HEK293 (cell line): Measurements from ENCODE around the gene GPR63.

ENCODE experiments used
- RBAK ChIP-seq: fragments of 450-650 bp; formaldehyde crosslinking; IDR thresholded peaks from 2 replicates; pipeline ENCODE4 v1.5.1; 2016; ENCODE audit warnings: missing biosample characterization, missing genetic modification characterization
- ZEB2 ChIP-seq: fragments of 450-650 bp; formaldehyde crosslinking; IDR thresholded peaks from 2 replicates; pipeline ENCODE4 v1.5.1; 2016; ENCODE audit warnings: missing biosample characterization, missing genetic modification characterization
- ZNF121 ChIP-seq: fragments of 450-650 bp; formaldehyde crosslinking; IDR thresholded peaks from 2 replicates; pipeline ENCODE4 v1.5.1; 2016; ENCODE audit warnings: missing biosample characterization, missing genetic modification characterization
- ZNF514 ChIP-seq: fragments of 450-650 bp; formaldehyde crosslinking; IDR thresholded peaks from 2 replicates; pipeline ENCODE4 v1.5.1; 2016; ENCODE audit warnings: missing biosample characterization, missing genetic modification characterization
- TF ChIP-seq, protein P1 (sequence below): fragments of 450-650 bp; formaldehyde crosslinking; IDR thresholded peaks from 2 replicates; pipeline ENCODE4 v1.5.1; 2016; ENCODE audit warnings: missing biosample characterization, missing genetic modification characterization
- TF ChIP-seq, protein P2 (sequence below): fragments of 450-650 bp; formaldehyde crosslinking; IDR thresholded peaks from 2 replicates; pipeline ENCODE4 v1.5.1; 2016; ENCODE audit warnings: missing biosample characterization, missing genetic modification characterization
- TF ChIP-seq, protein P3 (sequence below): fragments of 450-650 bp; formaldehyde crosslinking; IDR thresholded peaks from 2 replicates; pipeline ENCODE4 v1.5.1; 2016; ENCODE audit warnings: missing biosample characterization, missing genetic modification characterization, low read depth
- TF ChIP-seq, protein P4 (sequence below): fragments of 450-650 bp; formaldehyde crosslinking; IDR thresholded peaks from 2 replicates; pipeline ENCODE4 v1.5.1; 2016; ENCODE audit warnings: missing biosample characterization, missing genetic modification characterization

DNA sequence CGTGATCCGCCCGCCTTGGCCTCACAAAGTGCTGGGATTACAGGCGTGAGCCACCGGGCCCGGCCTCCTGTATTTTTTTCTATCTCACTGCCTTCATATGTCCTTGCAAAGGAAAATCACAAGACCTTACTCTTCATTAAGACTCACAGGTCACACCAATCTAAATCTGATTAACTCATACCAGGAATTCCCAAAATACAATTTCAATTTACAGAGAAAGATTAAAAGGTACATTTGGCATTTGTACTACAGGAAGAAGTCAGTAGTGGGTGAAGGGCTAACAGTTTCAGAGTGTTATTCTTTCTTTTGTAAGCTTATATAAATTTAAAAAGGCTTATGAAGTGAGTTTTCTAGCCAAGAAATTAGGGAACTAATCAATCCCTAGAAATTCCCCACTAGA lies 87.4 kb downstream of the GPR63 start:
- TF ChIP-seq ZNF121 (tag by site-specific recombination) (no peak), RBAK (tag by site-specific recombination) (no peak), ZEB2 (tag by site-specific recombination) (no peak), ZNF514 (tag by site-specific recombination) (no peak)
- TF ChIP-seq, protein P1, sequence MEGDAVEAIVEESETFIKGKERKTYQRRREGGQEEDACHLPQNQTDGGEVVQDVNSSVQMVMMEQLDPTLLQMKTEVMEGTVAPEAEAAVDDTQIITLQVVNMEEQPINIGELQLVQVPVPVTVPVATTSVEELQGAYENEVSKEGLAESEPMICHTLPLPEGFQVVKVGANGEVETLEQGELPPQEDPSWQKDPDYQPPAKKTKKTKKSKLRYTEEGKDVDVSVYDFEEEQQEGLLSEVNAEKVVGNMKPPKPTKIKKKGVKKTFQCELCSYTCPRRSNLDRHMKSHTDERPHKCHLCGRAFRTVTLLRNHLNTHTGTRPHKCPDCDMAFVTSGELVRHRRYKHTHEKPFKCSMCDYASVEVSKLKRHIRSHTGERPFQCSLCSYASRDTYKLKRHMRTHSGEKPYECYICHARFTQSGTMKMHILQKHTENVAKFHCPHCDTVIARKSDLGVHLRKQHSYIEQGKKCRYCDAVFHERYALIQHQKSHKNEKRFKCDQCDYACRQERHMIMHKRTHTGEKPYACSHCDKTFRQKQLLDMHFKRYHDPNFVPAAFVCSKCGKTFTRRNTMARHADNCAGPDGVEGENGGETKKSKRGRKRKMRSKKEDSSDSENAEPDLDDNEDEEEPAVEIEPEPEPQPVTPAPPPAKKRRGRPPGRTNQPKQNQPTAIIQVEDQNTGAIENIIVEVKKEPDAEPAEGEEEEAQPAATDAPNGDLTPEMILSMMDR = no peak
- TF ChIP-seq, protein P2, sequence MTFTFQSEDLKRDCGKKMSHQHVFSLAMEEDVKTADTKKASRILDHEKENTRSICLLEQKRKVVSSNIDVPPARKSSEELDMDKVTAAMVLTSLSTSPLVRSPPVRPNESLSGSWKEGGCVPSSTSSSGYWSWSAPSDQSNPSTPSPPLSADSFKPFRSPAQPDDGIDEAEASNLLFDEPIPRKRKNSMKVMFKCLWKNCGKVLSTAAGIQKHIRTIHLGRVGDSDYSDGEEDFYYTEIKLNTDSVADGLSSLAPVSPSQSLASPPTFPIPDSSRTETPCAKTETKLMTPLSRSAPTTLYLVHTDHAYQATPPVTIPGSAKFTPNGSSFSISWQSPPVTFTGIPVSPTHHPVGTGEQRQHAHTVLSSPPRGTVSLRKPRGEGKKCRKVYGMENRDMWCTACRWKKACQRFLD = no peak
- TF ChIP-seq, protein P3, sequence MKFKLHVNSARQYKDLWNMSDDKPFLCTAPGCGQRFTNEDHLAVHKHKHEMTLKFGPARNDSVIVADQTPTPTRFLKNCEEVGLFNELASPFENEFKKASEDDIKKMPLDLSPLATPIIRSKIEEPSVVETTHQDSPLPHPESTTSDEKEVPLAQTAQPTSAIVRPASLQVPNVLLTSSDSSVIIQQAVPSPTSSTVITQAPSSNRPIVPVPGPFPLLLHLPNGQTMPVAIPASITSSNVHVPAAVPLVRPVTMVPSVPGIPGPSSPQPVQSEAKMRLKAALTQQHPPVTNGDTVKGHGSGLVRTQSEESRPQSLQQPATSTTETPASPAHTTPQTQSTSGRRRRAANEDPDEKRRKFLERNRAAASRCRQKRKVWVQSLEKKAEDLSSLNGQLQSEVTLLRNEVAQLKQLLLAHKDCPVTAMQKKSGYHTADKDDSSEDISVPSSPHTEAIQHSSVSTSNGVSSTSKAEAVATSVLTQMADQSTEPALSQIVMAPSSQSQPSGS (tag by site-specific recombination) = no peak
- TF ChIP-seq, protein P4, sequence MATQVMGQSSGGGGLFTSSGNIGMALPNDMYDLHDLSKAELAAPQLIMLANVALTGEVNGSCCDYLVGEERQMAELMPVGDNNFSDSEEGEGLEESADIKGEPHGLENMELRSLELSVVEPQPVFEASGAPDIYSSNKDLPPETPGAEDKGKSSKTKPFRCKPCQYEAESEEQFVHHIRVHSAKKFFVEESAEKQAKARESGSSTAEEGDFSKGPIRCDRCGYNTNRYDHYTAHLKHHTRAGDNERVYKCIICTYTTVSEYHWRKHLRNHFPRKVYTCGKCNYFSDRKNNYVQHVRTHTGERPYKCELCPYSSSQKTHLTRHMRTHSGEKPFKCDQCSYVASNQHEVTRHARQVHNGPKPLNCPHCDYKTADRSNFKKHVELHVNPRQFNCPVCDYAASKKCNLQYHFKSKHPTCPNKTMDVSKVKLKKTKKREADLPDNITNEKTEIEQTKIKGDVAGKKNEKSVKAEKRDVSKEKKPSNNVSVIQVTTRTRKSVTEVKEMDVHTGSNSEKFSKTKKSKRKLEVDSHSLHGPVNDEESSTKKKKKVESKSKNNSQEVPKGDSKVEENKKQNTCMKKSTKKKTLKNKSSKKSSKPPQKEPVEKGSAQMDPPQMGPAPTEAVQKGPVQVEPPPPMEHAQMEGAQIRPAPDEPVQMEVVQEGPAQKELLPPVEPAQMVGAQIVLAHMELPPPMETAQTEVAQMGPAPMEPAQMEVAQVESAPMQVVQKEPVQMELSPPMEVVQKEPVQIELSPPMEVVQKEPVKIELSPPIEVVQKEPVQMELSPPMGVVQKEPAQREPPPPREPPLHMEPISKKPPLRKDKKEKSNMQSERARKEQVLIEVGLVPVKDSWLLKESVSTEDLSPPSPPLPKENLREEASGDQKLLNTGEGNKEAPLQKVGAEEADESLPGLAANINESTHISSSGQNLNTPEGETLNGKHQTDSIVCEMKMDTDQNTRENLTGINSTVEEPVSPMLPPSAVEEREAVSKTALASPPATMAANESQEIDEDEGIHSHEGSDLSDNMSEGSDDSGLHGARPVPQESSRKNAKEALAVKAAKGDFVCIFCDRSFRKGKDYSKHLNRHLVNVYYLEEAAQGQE (tag by site-specific recombination) = no peak
